Lower lobe of right lung (tissue), 2 donors: ENCODE data around the gene MTA1. TPM values are rescaled to one million over a fixed set of nuclear protein-coding genes. Genes with fewer than 3 reads are reported as not detected.

ENCODE experiments used
- ATAC-seq, 2 donors: fragments of 200-7000 bp; cut with Tn5 transposase; one replicate each; pipeline ENCODE4 v1.9.1; 2020 to 2022; ENCODE audit warnings: mild to moderate bottlenecking in 2 of 2, moderate library complexity in 2 of 2
- DNase-seq: peaks from one replicate; pipeline ENCODE4 v3.0.0-alpha.2; 2020
- H3K27ac ChIP-seq: fragments of 200-600 bp; one replicate; pipeline ENCODE4 v1.8.0; 2022
- H3K27me3 ChIP-seq: fragments of 200-600 bp; one replicate; pipeline ENCODE4 v1.8.0; 2022; ENCODE audit warnings: low read depth
- H3K36me3 ChIP-seq: fragments of 200-600 bp; one replicate; pipeline ENCODE4 v1.8.0; 2022; ENCODE audit warnings: mild to moderate bottlenecking
- H3K4me1 ChIP-seq: fragments of 200-600 bp; one replicate; pipeline ENCODE4 v1.8.0; 2022
- H3K4me3 ChIP-seq: fragments of 200-600 bp; one replicate; pipeline ENCODE4 v1.8.0; 2022; ENCODE audit warnings: mild to moderate bottlenecking
- H3K9me3 ChIP-seq: fragments of 200-600 bp; one replicate; pipeline ENCODE4 v1.8.0; 2022
- intact Hi-C: fragments of 100-400 bp; cut with DNase I; formaldehyde crosslinking; loops from one replicate; pipeline ENCODE4 v1.11.0; 2022
- total RNA-seq: library from RNA; stranded (reverse); fragmentation: NEBNext Ultra II Directional; extraction: Animal tissue kit (Norgen Biotek cat#: 25700); gene quantifications from one replicate; pipeline ENCODE4 v1.2.1, GENCODE V29; 2021
- TF ChIP-seq, protein P1 (sequence below): fragments of 200-600 bp; IDR thresholded peaks from one replicate; pipeline ENCODE4 v1.8.0; 2022; ENCODE audit warnings: antibody characterized with exemption, mild to moderate bottlenecking
- donor health status: DM: no; HTN: yes; CAD: no; lungs with severe emphysema.

MTA1 gene
- total RNA-seq, 1 donor from 2014 or later, result 69.7 TPM

GRCh38 chr14:105492971-105493871 lies 73.6 kb downstream of the MTA1 start:
- Histone ChIP-seq H3K4me1 (peaks cover 17% of the 10 kb centered on the region), H3K36me3 (peaks cover under 1% of the 10 kb centered on the region), H3K9me3 (no peaks in the 10 kb centered on the region), H3K4me3 (no peak overlapping the region), H3K27ac (no peak overlapping the region), H3K27me3 (no peaks in the 10 kb centered on the region)
- TF ChIP-seq, protein P1, sequence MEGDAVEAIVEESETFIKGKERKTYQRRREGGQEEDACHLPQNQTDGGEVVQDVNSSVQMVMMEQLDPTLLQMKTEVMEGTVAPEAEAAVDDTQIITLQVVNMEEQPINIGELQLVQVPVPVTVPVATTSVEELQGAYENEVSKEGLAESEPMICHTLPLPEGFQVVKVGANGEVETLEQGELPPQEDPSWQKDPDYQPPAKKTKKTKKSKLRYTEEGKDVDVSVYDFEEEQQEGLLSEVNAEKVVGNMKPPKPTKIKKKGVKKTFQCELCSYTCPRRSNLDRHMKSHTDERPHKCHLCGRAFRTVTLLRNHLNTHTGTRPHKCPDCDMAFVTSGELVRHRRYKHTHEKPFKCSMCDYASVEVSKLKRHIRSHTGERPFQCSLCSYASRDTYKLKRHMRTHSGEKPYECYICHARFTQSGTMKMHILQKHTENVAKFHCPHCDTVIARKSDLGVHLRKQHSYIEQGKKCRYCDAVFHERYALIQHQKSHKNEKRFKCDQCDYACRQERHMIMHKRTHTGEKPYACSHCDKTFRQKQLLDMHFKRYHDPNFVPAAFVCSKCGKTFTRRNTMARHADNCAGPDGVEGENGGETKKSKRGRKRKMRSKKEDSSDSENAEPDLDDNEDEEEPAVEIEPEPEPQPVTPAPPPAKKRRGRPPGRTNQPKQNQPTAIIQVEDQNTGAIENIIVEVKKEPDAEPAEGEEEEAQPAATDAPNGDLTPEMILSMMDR, result no peak
- peak; percentile 46 for DNase-seq
- intact Hi-C loops, result no loop called here
- ATAC-seq, result no peak

GRCh38 chr14:105493921-105494605 lies 74.4 kb downstream of the MTA1 start:
- TF ChIP-seq, protein P1, result no peak
- ATAC-seq, result no peak
- DNase-seq, result peak; percentile 45

GRCh38 chr14:105494606-105494929 lies 74.9 kb downstream of the MTA1 start:
- Histone ChIP-seq H3K4me1 (peaks cover 4% of the 10 kb centered on the region), H3K9me3 (no peaks in the 10 kb centered on the region), H3K27ac (no peak overlapping the region), H3K27me3 (no peaks in the 10 kb centered on the region), H3K36me3 (peaks cover 14% of the 10 kb centered on the region), H3K4me3 (no peak overlapping the region)
- intact Hi-C loops, result no loop called here
- DNase-seq (peak; percentile 32), ATAC-seq (no peak)
- TF ChIP-seq, protein P1, result no peak

More at GRCh38 chr14:105493921-105494605, 74.4 kb downstream of the MTA1 start:
- no peak overlapping the region for H3K27ac ChIP-seq
- intact Hi-C loops, result no loop called here
- H3K4me1 ChIP-seq, result peaks cover 9% of the 10 kb centered on the region
- H3K27me3 ChIP-seq, result no peaks in the 10 kb centered on the region
- no peaks in the 10 kb centered on the region for H3K9me3 ChIP-seq
- H3K4me3 ChIP-seq, result no peak overlapping the region
- peaks cover 9% of the 10 kb centered on the region for H3K36me3 ChIP-seq

DNA sequence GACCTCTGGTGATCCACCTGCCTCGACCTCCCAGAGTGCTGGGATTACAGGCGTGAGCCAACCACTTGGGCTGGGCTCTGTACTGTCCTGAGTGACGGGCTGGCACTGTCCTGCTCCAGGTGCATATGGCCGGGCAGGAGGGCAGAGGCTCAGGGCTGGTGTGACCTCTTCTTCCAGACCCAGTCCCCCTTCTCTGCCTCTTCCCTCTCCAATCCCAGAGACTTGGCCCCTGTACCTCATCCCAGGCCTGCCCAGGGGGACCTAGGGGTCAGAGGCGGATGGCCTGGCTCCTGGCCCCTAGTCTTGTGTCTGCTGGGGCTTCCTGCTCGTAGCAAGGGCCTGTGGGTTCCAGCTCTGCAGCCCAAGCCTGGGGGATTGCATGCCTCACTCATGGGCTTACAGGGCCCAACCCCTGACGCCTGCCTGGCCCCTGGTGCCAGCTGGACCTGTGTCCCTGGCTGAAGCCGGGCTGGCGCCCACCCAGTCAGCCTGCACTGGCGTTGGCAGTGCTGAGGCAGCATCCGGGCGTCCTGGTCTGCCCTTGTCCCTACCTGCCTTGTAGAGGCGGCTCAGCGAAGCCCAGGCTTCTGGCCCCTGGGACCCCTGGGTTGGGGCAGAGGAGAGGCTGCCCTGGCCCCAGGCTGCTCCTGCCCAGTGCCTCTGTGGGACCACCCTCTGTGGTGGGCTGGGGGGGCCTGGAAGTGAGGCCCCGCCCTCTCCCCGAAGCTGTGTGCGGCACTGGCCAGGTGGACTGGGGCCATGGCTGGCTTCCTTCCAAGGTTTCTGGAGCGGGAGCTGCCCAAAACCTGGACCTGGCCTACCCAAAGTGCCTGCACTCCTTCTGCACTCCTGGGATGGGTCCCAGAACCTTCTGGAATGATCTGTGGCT lies 75.7 kb downstream of the MTA1 start:
- ATAC-seq (no peak), DNase-seq (peak; percentile 46)
- H3K4me3 ChIP-seq, result no peak overlapping the region
- no peaks in the 10 kb centered on the region for H3K9me3 ChIP-seq
- H3K36me3 ChIP-seq, result peaks cover 14% of the 10 kb centered on the region
- H3K27ac ChIP-seq, result no peak overlapping the region
- intact Hi-C loops, result no loop called here
- no peaks in the 10 kb centered on the region for H3K4me1 ChIP-seq
- H3K27me3 ChIP-seq, result no peaks in the 10 kb centered on the region
- TF ChIP-seq, protein P1, result no peak
